ENCODE measurements around the gene POLD4. TPM values are rescaled to one million over a fixed set of nuclear protein-coding genes. Genes with fewer than 3 reads are reported as not detected.

POLD4 gene
- total and polyA plus RNA-seq, 4 donors, result 18.8 to 246 (median 86.0) TPM

GRCh38 chr11:67310246-67311050 lies 42.9 kb downstream of the POLD4 start:
- no peak for TF ChIP-seq FOXA2 (IDR thresholded peaks at IDR 0.05)
- TF ChIP-seq NR2F2 (IDR thresholded peaks at IDR 0.05), result no peak
- no peak for TF ChIP-seq HNF4A (conservative IDR thresholded peaks at IDR 0.05)
- TF ChIP-seq TAF1 (conservative IDR thresholded peaks at IDR 0.05), result no peak
- TF ChIP-seq HNF4G (IDR thresholded peaks at IDR 0.05), result no peak
- TF ChIP-seq JUND (IDR thresholded peaks at IDR 0.05), result no peak
- Histone ChIP-seq H3K9ac (ENCODE audit: low read depth in 1 of 2, low read length in 2 of 2) (no peak overlapping the region), H3K27ac (ENCODE audit: low read depth in 1 of 2, low read length in 2 of 2) (no peak overlapping the region), H3K36me3 (ENCODE audit: control insufficient read depth in 4 of 4, insufficient read depth in 3 of 4, low read depth in 1 of 4, low read length in 3 of 4) (peaks cover 5 to 15% (median 6%) of the 10 kb centered on the region in 4 donors), H3K27me3 (ENCODE audit: control insufficient read depth in 4 of 4, insufficient read depth in 4 of 4, low read length in 3 of 4) (no peaks in the 10 kb centered on the region), H3K9me3 (ENCODE audit: control insufficient read depth in 4 of 4, low read length in 3 of 4) (no peaks in the 10 kb centered on the region), H3K4me1 (ENCODE audit: control insufficient read depth in 4 of 4, insufficient read depth in 4 of 4, low read length in 3 of 4) (no peaks in the 10 kb centered on the region), H3K4me3 (ENCODE audit: low read depth in 1 of 3, low read length in 3 of 3) (no peak overlapping the region)
- no peak for DNase-seq (ENCODE audit: low spot score)
- WGBS, result 95% methylated on average over 19 of the region's 19 CpGs

- Histone ChIP-seq H3K4me3 (ENCODE audit: low read depth in 1 of 3, low read length in 3 of 3) (no peak overlapping the region), H3K9me3 (ENCODE audit: control insufficient read depth in 4 of 4, low read length in 3 of 4) (no peaks in the 10 kb centered on the region), H3K27ac (ENCODE audit: low read depth in 1 of 2, low read length in 2 of 2) (no peak overlapping the region), H3K27me3 (ENCODE audit: control insufficient read depth in 4 of 4, insufficient read depth in 4 of 4, low read length in 3 of 4) (no peaks in the 10 kb centered on the region), H3K36me3 (ENCODE audit: control insufficient read depth in 4 of 4, insufficient read depth in 3 of 4, low read depth in 1 of 4, low read length in 3 of 4) (peaks cover 5 to 15% (median 6%) of the 10 kb centered on the region in 4 donors), H3K4me1 (ENCODE audit: control insufficient read depth in 4 of 4, insufficient read depth in 4 of 4, low read length in 3 of 4) (peaks cover 0 to 3% (median under 1%) of the 10 kb centered on the region in 4 donors), H3K9ac (ENCODE audit: low read depth in 1 of 2, low read length in 2 of 2) (no peak overlapping the region)
- WGBS, result 93% methylated on average over 14 of the region's 14 CpGs
- no peak for DNase-seq (ENCODE audit: low spot score)
- TF ChIP-seq HNF4A (conservative IDR thresholded peaks at IDR 0.05), result no peak
- no peak for TF ChIP-seq GABPA (IDR thresholded peaks at IDR 0.05 in 1 of 2, conservative IDR thresholded peaks at IDR 0.05 in 1 of 2)
- no peak for TF ChIP-seq NR2F2 (IDR thresholded peaks at IDR 0.05)
These were observed 43.7 kb downstream of the POLD4 start for GRCh38 chr11:67309661-67310061.

- H3K36me3 ChIP-seq (ENCODE audit: control insufficient read depth in 4 of 4, insufficient read depth in 3 of 4, low read depth in 1 of 4, low read length in 3 of 4), result peaks cover 5 to 15% (median 6%) of the 10 kb centered on the region in 4 donors
- no peak for TF ChIP-seq GABPA (IDR thresholded peaks at IDR 0.05 in 1 of 2, conservative IDR thresholded peaks at IDR 0.05 in 1 of 2)
- TF ChIP-seq, protein P1, sequence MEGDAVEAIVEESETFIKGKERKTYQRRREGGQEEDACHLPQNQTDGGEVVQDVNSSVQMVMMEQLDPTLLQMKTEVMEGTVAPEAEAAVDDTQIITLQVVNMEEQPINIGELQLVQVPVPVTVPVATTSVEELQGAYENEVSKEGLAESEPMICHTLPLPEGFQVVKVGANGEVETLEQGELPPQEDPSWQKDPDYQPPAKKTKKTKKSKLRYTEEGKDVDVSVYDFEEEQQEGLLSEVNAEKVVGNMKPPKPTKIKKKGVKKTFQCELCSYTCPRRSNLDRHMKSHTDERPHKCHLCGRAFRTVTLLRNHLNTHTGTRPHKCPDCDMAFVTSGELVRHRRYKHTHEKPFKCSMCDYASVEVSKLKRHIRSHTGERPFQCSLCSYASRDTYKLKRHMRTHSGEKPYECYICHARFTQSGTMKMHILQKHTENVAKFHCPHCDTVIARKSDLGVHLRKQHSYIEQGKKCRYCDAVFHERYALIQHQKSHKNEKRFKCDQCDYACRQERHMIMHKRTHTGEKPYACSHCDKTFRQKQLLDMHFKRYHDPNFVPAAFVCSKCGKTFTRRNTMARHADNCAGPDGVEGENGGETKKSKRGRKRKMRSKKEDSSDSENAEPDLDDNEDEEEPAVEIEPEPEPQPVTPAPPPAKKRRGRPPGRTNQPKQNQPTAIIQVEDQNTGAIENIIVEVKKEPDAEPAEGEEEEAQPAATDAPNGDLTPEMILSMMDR (IDR thresholded peaks at IDR 0.05; ENCODE audit: low read depth, low read length, missing input control), result no peak
- TF ChIP-seq, protein P2, sequence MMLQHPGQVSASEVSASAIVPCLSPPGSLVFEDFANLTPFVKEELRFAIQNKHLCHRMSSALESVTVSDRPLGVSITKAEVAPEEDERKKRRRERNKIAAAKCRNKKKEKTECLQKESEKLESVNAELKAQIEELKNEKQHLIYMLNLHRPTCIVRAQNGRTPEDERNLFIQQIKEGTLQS (IDR thresholded peaks at IDR 0.05), result no peak
- TF ChIP-seq, protein P3, sequence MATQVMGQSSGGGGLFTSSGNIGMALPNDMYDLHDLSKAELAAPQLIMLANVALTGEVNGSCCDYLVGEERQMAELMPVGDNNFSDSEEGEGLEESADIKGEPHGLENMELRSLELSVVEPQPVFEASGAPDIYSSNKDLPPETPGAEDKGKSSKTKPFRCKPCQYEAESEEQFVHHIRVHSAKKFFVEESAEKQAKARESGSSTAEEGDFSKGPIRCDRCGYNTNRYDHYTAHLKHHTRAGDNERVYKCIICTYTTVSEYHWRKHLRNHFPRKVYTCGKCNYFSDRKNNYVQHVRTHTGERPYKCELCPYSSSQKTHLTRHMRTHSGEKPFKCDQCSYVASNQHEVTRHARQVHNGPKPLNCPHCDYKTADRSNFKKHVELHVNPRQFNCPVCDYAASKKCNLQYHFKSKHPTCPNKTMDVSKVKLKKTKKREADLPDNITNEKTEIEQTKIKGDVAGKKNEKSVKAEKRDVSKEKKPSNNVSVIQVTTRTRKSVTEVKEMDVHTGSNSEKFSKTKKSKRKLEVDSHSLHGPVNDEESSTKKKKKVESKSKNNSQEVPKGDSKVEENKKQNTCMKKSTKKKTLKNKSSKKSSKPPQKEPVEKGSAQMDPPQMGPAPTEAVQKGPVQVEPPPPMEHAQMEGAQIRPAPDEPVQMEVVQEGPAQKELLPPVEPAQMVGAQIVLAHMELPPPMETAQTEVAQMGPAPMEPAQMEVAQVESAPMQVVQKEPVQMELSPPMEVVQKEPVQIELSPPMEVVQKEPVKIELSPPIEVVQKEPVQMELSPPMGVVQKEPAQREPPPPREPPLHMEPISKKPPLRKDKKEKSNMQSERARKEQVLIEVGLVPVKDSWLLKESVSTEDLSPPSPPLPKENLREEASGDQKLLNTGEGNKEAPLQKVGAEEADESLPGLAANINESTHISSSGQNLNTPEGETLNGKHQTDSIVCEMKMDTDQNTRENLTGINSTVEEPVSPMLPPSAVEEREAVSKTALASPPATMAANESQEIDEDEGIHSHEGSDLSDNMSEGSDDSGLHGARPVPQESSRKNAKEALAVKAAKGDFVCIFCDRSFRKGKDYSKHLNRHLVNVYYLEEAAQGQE (IDR thresholded peaks at IDR 0.05), result no peak
- TF ChIP-seq NR2F2 (IDR thresholded peaks at IDR 0.05), result no peak
- TF ChIP-seq FOXA2 (IDR thresholded peaks at IDR 0.05), result no peak
- WGBS, result 97% methylated on average over 11 of the region's 11 CpGs
- H3K27me3 ChIP-seq (ENCODE audit: control insufficient read depth in 4 of 4, insufficient read depth in 4 of 4, low read length in 3 of 4), result no peaks in the 10 kb centered on the region
- DNase-seq (ENCODE audit: low spot score), result no peak
- H3K9ac ChIP-seq (ENCODE audit: low read depth in 1 of 2, low read length in 2 of 2), result no peak overlapping the region
- H3K4me3 ChIP-seq (ENCODE audit: low read depth in 1 of 3, low read length in 3 of 3), result no peak overlapping the region
- H3K27ac ChIP-seq (ENCODE audit: low read depth in 1 of 2, low read length in 2 of 2), result no peak overlapping the region
- no peaks in the 10 kb centered on the region for H3K9me3 ChIP-seq (ENCODE audit: control insufficient read depth in 4 of 4, low read length in 3 of 4)
- peaks cover 4 to 8% (median 6%) of the 10 kb centered on the region in 4 donors for H3K4me1 ChIP-seq (ENCODE audit: control insufficient read depth in 4 of 4, insufficient read depth in 4 of 4, low read length in 3 of 4)
These were observed 44.2 kb downstream of the POLD4 start for GRCh38 chr11:67309166-67309565.
